OCI-LY7 (cell line): ENCODE data around the gene ZNF773. TPM values are rescaled to one million over a fixed set of nuclear protein-coding genes. Genes with fewer than 3 reads are reported as not detected.
"Not testable (repeated sequence)": the region's sequence is repeated elsewhere in the genome, so short reads cannot be mapped to it uniquely, and the experiment has no call there.

Experiments
- BruUV-seq: library from RNA; stranded (reverse); fragments of 400-500 nt; replicated peaks from 2 replicates; lab custom pipeline; 2021; lab: Mats Ljungman, UMichigan
- CTCF ChIA-PET: fragments of 300-600 bp; sonication (Branson Sonifier 250); formaldehyde crosslinking; loops from one replicate; lab custom pipeline; 2022; ENCODE audit warnings: antibody characterized with exemption; ENCODE audit not compliant: unreplicated experiment; lab: Charles Lee
- POLR2A ChIA-PET: fragments of 300-600 bp; sonication (Branson Sonifier 250); formaldehyde crosslinking; loops from one replicate; lab custom pipeline; 2022; ENCODE audit warnings: antibody characterized with exemption; lab: Charles Lee
- DNase-seq: peaks from one replicate; pipeline ENCODE4 v3.0.0-alpha.2; 2015; ENCODE audit warnings: low spot score
- H2AFZ ChIP-seq: fragments of 200-600 bp; sonication (generic), shearing (Covaris generic); 2 replicates; pipeline ENCODE4 v1.6.1; 2014; ENCODE audit warnings: mild to moderate bottlenecking, antibody characterized with exemption, low read length, moderate library complexity
- H3K27ac ChIP-seq: fragments of 200-600 bp; sonication (generic); 2 replicates; pipeline ENCODE4 v1.5.1; 2014; ENCODE audit warnings: mixed run types, low read depth, mild to moderate bottlenecking, moderate library complexity, low read length, inconsistent platforms; ENCODE audit not compliant: poor library complexity, severe bottlenecking
- H3K36me3 ChIP-seq: fragments of 200-600 bp; sonication (generic); 2 replicates; pipeline ENCODE4 v1.6.1; 2014; ENCODE audit warnings: mild to moderate bottlenecking, antibody characterized with exemption, low read length, moderate library complexity, mixed read lengths; ENCODE audit not compliant: insufficient read depth
- H3K4me1 ChIP-seq: fragments of 200-600 bp; sonication (generic); 2 replicates; pipeline ENCODE4 v1.5.1; 2014; ENCODE audit warnings: mild to moderate bottlenecking, low read length; ENCODE audit not compliant: insufficient read depth, poor library complexity, severe bottlenecking
- H3K4me2 ChIP-seq: fragments of 200-600 bp; sonication (generic); 2 replicates; pipeline ENCODE4 v1.6.1; 2014; ENCODE audit warnings: mild to moderate bottlenecking, low read length
- H3K4me3 ChIP-seq: fragments of 200-600 bp; sonication (generic); 2 replicates; pipeline ENCODE4 v1.5.1; 2014; ENCODE audit warnings: mild to moderate bottlenecking, low read depth, low read length; ENCODE audit not compliant: poor library complexity, severe bottlenecking
- H3K79me2 ChIP-seq: fragments of 200-600 bp; sonication (generic); 2 replicates; pipeline ENCODE4 v1.6.1; 2016; ENCODE audit warnings: low read depth, mild to moderate bottlenecking, low read length, moderate library complexity, mixed read lengths; ENCODE audit not compliant: insufficient read depth
- H3K9me2 ChIP-seq: fragments of 200-600 bp; sonication (generic); 2 replicates; pipeline ENCODE4 v1.6.1; 2016; ENCODE audit warnings: mild to moderate bottlenecking, low read length, mixed read lengths; ENCODE audit not compliant: insufficient read depth
- H3K9me3 ChIP-seq: fragments of 200-600 bp; sonication (generic); 2 replicates; pipeline ENCODE4 v1.6.1; 2014; ENCODE audit warnings: mild to moderate bottlenecking, mixed run types, low read length, mixed read lengths
- H4K20me1 ChIP-seq: fragments of 200-600 bp; sonication (generic); 2 replicates; pipeline ENCODE4 v1.6.1; 2014; ENCODE audit warnings: mild to moderate bottlenecking, antibody characterized with exemption, low read length, moderate library complexity, mixed read lengths; ENCODE audit not compliant: insufficient read depth
- CTCF ChIP-seq: fragments of 200-600 bp; sonication (generic); conservative IDR thresholded peaks from 2 replicates; pipeline ENCODE4 v1.5.1; 2014; ENCODE audit warnings: mild to moderate bottlenecking, antibody characterized with exemption, low read length, moderate library complexity, mixed read lengths
- EZH2phosphoT487 ChIP-seq: fragments of 200-600 bp; sonication (generic); IDR thresholded peaks from 2 replicates; pipeline ENCODE4 v1.6.1; 2018; ENCODE audit warnings: low read depth, borderline replicate concordance, mild to moderate bottlenecking, mixed run types, antibody characterized with exemption, low read length, moderate library complexity, mixed read lengths
- intact Hi-C: fragments of 100-400 bp; cut with micrococcal nuclease; formaldehyde crosslinking; loops from one replicate; pipeline ENCODE4 v1.10.0; 2022; ENCODE audit not compliant: unreplicated experiment
- total RNA-seq, 2 experiments: library from RNA; depleted of rRNA in 1 of 2; stranded (reverse); fragments of >200 nt in 1 of 2; shearing (Covaris generic) in 1 of 2; gene quantifications; 2 replicates each; pipeline ENCODE4 v1.2.3, GENCODE V29; 2014 to 2022

ZNF773 gene
- total RNA-seq, 2 experiments from 2014 or later, result 6.1 to 9.6 TPM

- Histone ChIP-seq H3K79me2 (no peaks in the 10 kb centered on the region), H3K27ac (no peak overlapping the region), H3K4me3 (no peak overlapping the region), H4K20me1 (no peaks in the 10 kb centered on the region), H3K36me3 (peaks cover 29% of the 10 kb centered on the region), H3K4me2 (no peak overlapping the region), H3K9me2 (no peaks in the 10 kb centered on the region), H3K9me3 (peaks cover 33% of the 10 kb centered on the region; the same call in 1 of the 2 replicates), H3K4me1 (no peaks in the 10 kb centered on the region), H2AFZ (no peak overlapping the region)
- intact Hi-C loops, result no loop called here
- CTCF ChIA-PET, result no interaction called here
- no peak for TF ChIP-seq CTCF
- TF ChIP-seq EZH2phosphoT487, result no peak
- no TSS peak for BruUV-seq
- POLR2A ChIA-PET, result no interaction called here
- DNase-seq, result no peak
These were observed 11.7 kb downstream of the ZNF773 start for GRCh38 chr19:57511484-57511883.

DNA sequence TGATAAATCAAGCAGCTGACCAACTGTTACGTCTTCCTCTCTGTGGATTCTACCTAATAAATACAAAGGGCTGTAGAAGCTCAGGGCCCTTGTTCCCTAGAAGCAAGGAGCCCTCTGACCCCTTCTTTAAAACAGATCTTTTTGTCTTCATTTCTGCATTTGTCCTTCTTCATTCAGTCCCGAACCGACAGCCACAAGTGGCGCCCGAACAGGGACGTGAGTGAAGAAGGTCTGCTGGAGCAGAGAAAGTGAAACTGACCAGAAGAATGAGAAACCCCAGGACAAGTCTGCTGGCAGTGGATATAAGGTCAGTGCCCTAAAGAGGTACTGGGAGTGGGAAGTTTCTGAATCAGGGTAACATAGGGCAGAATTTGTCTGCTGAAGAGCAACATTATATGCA lies 13.1 kb downstream of the ZNF773 start:
- H3K9me2 ChIP-seq, result no peaks in the 10 kb centered on the region
- no peaks in the 10 kb centered on the region for H3K79me2 ChIP-seq
- POLR2A ChIA-PET, result no interaction called here
- H3K36me3 ChIP-seq, result peaks cover 16% of the 10 kb centered on the region; the same call in 1 of the 2 replicates
- H3K4me3 ChIP-seq, result no peak overlapping the region
- CTCF ChIA-PET, result no interaction called here
- H2AFZ ChIP-seq, result no peak overlapping the region
- peak; percentile 31 for DNase-seq
- H3K9me3 ChIP-seq, result peaks cover 33% of the 10 kb centered on the region; the same call in 1 of the 2 replicates
- no peak for TF ChIP-seq EZH2phosphoT487
- no peak for TF ChIP-seq CTCF
- H3K27ac ChIP-seq, result no peak overlapping the region
- no TSS peak for BruUV-seq
- no peaks in the 10 kb centered on the region for H4K20me1 ChIP-seq
- H3K4me2 ChIP-seq, result no peak overlapping the region
- H3K4me1 ChIP-seq, result no peaks in the 10 kb centered on the region
- intact Hi-C loops, result no loop called here

GRCh38 chr19:57515255-57515654 lies 15.5 kb downstream of the ZNF773 start:
- H4K20me1 ChIP-seq, result no peaks in the 10 kb centered on the region
- H3K9me2 ChIP-seq, result no peaks in the 10 kb centered on the region
- no peaks in the 10 kb centered on the region for H3K79me2 ChIP-seq
- H3K27ac ChIP-seq, result no peak overlapping the region
- POLR2A ChIA-PET, result interaction anchor here (0.7 kb wide), 1 partner anchor 8 kb away, joined by 3 read pairs; no protein-coding TSS in a partner anchor
- H3K36me3 ChIP-seq, result no peaks in the 10 kb centered on the region; the same call in 1 of the 2 replicates
- BruUV-seq, result no TSS peak
- no peak overlapping the region for H3K4me2 ChIP-seq
- CTCF ChIA-PET, result no interaction called here
- no peak for DNase-seq
- H3K9me3 ChIP-seq, result peaks cover 27% of the 10 kb centered on the region; the same call in 1 of the 2 replicates
- intact Hi-C loops, result no loop called here
- TF ChIP-seq EZH2phosphoT487 (no peak), CTCF (no peak)
- no peak overlapping the region for H3K4me3 ChIP-seq
- H3K4me1 ChIP-seq, result no peaks in the 10 kb centered on the region
- no peak overlapping the region for H2AFZ ChIP-seq

DNA sequence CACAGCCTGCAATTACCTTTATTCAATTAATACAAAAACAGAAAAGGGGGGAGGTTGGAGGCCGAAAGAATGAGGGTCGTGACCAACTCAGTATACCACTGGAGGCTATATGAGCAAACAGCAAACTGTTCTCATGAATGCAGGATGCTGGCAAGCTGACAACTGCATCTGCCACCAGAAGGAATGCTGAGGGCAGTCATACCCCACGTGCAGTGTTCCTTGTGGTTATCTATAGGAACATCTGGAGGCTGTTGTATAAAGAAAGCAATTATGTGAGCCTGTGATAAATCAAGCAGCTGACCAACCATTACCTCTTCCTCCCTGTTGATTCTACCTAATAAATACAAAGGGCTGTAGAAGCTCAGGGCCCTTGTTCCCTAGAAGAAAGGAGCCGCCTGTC lies 18.3 kb downstream of the ZNF773 start:
- H2AFZ ChIP-seq, H3K4me2 ChIP-seq, intact Hi-C loops, H3K79me2 ChIP-seq, H3K4me1 ChIP-seq, POLR2A ChIA-PET, H4K20me1 ChIP-seq, H3K36me3 ChIP-seq, DNase-seq, H3K9me2 ChIP-seq, BruUV-seq, H3K27ac ChIP-seq, H3K4me3 ChIP-seq, CTCF ChIA-PET: not testable (repeated sequence)
- peaks cover 12% of the 10 kb centered on the region; the same call in 1 of the 2 replicates for H3K9me3 ChIP-seq
